SK-N-SH (cell line): ENCODE results near the gene BCL2L11. TPM values are rescaled to one million over a fixed set of nuclear protein-coding genes. Genes with fewer than 3 reads are reported as not detected.
A peak's percentile ranks its signal among the peaks of the same experiment; 100 is the strongest.

ENCODE experiments used
- CTCF ChIA-PET: fragments of 300-600, 350-600 bp; formaldehyde crosslinking; extraction: SDS; loops from one replicate; lab custom pipeline; 2021; lab: Yijun Ruan, JAX
- POLR2A ChIA-PET: fragments of 350-600 bp; sonication (Branson Sonifier 250); formaldehyde crosslinking; extraction: SDS; loops from one replicate; lab custom pipeline; 2020; ENCODE audit warnings: antibody characterized with exemption, inconsistent platforms; lab: Yijun Ruan, JAX
- DNase-seq: peaks from one replicate; pipeline ENCODE4 v3.0.0; 2012
- H2AFZ ChIP-seq: fragments of 200-600 bp; sonication (generic); 2 replicates; pipeline ENCODE4 v1.8.1; 2016; ENCODE audit warnings: antibody characterized with exemption, mild to moderate bottlenecking, low read depth
- H3F3A ChIP-seq: fragments of 200-600 bp; sonication (generic); replicated peaks from 2 replicates; pipeline ENCODE3; 2016; ENCODE audit warnings: antibody characterized with exemption, mild to moderate bottlenecking; ENCODE audit not compliant: insufficient read depth
- H3K27ac ChIP-seq, 2 experiments: fragments of 200-500 bp in 1 of 2; fragments of 200-600 bp in 1 of 2; sonication (Bioruptor generic) in 1 of 2; sonication (generic), shearing (Covaris generic) in 1 of 2; 2 replicates each; pipeline versions ENCODE4 v1.5.1 to v1.6.1; 2014 to 2016; ENCODE audit warnings: low read depth in 2 of 2, inconsistent platforms in 1 of 2, low read length in 1 of 2, mild to moderate bottlenecking in 1 of 2, mixed read lengths in 1 of 2
- H3K27me3 ChIP-seq: fragments of 200-600 bp; sonication (generic), shearing (Covaris generic); 2 replicates; pipeline ENCODE4 v1.6.1; 2016; ENCODE audit warnings: mixed run types; ENCODE audit not compliant: insufficient read depth
- H3K36me3 ChIP-seq, 2 experiments: fragments of 200-500 bp in 1 of 2; fragments of 200-600 bp in 1 of 2; sonication (Bioruptor generic) in 1 of 2; sonication (generic) in 1 of 2; replicated peaks in 1 of 2; 2 replicates each; pipeline versions ENCODE3 to v1.5.1; 2014 to 2016; ENCODE audit warnings: low read length in 1 of 2, mild to moderate bottlenecking in 1 of 2; ENCODE audit not compliant: insufficient read depth in 2 of 2, control insufficient read depth in 1 of 2
- H3K4me1 ChIP-seq, 2 experiments: fragments of 200-500 bp in 1 of 2; fragments of 200-600 bp in 1 of 2; sonication (Bioruptor generic) in 1 of 2; sonication (generic), shearing (Covaris generic) in 1 of 2; 2 replicates each; pipeline versions ENCODE4 v1.5.1 to v1.6.1; 2014 to 2016; ENCODE audit warnings: low read depth in 1 of 2, low read length in 1 of 2, mixed run types in 1 of 2; ENCODE audit not compliant: insufficient read depth in 2 of 2, control insufficient read depth in 1 of 2
- H3K4me2 ChIP-seq: fragments of 200-600 bp; sonication (generic), shearing (Covaris generic); 2 replicates; pipeline ENCODE4 v1.6.1; 2017; ENCODE audit warnings: mixed run types
- H3K4me3 ChIP-seq, 2 experiments: fragments of 200-500 bp in 1 of 2; fragments of 200-600 bp in 1 of 2; sonication (Bioruptor generic) in 1 of 2; sonication (generic), shearing (Covaris generic) in 1 of 2; 2 replicates each; pipeline versions ENCODE4 v1.5.1 to v1.8.1; 2014 to 2016; ENCODE audit warnings: low read depth in 2 of 2, inconsistent platforms in 1 of 2, low read length in 1 of 2, mild to moderate bottlenecking in 1 of 2, mixed read lengths in 1 of 2, moderate library complexity in 1 of 2
- H3K79me2 ChIP-seq: fragments of 200-600 bp; sonication (generic); 2 replicates; pipeline ENCODE4 v1.8.1; 2017; ENCODE audit warnings: mild to moderate bottlenecking; ENCODE audit not compliant: insufficient read depth
- H3K9ac ChIP-seq: fragments of 200-600 bp; sonication (generic); 2 replicates; pipeline ENCODE4 v1.6.1; 2017; ENCODE audit warnings: mixed run types
- H3K9me2 ChIP-seq: fragments of 200-600 bp; sonication (generic); 2 replicates; pipeline ENCODE4 v1.6.1; 2017; ENCODE audit warnings: mixed run types
- H3K9me3 ChIP-seq: fragments of 200-600 bp; sonication (generic); 2 replicates; pipeline ENCODE4 v1.6.1; 2017; ENCODE audit warnings: mixed run types, mild to moderate bottlenecking, moderate library complexity
- H4K20me1 ChIP-seq: fragments of 200-600 bp; sonication (generic); 2 replicates; pipeline ENCODE4 v1.6.1; 2017; ENCODE audit warnings: mild to moderate bottlenecking, mixed run types; ENCODE audit not compliant: insufficient read depth
- CTCF ChIP-seq: fragments of 200-600 bp; sonication (generic); IDR thresholded peaks from 2 replicates; pipeline ENCODE4 v1.6.1; 2017; ENCODE audit warnings: antibody characterized with exemption, mild to moderate bottlenecking, moderate library complexity
- ELF1 ChIP-seq: IDR thresholded peaks from 2 replicates; pipeline ENCODE4 v1.4.0; 2012
- EZH2phosphoT487 ChIP-seq: fragments of 200-600 bp; sonication (generic); IDR thresholded peaks from 2 replicates; pipeline ENCODE4 v1.6.1; 2017; ENCODE audit warnings: low read depth, mixed run types, mild to moderate bottlenecking, antibody characterized with exemption, moderate library complexity, borderline replicate concordance
- GABPA ChIP-seq: IDR thresholded peaks from 2 replicates; pipeline ENCODE4 v1.4.0; 2012; ENCODE audit warnings: low read depth, mild to moderate bottlenecking
- IRF3 ChIP-seq: fragments of 150-350 bp; IDR thresholded peaks from 2 replicates; pipeline ENCODE4 v1.6.1; 2016; ENCODE audit warnings: mild to moderate bottlenecking, low read depth, low read length
- JUND ChIP-seq: IDR thresholded peaks from 2 replicates; pipeline ENCODE4 v1.4.0; 2012
- MAX ChIP-seq: IDR thresholded peaks from 2 replicates; pipeline ENCODE4 v1.4.0; 2012; ENCODE audit warnings: low read depth
- MEF2A ChIP-seq: IDR thresholded peaks from 2 replicates; pipeline ENCODE4 v1.4.0; 2012; ENCODE audit warnings: low read depth, borderline replicate concordance
- MXI1 ChIP-seq: IDR thresholded peaks from 2 replicates; pipeline ENCODE4 v1.6.1; 2012; ENCODE audit warnings: mild to moderate bottlenecking, low read depth, low read length, improper control_type of control experiment
- NRF1 ChIP-seq: IDR thresholded peaks from 2 replicates; pipeline ENCODE4 v1.6.1; 2012; ENCODE audit warnings: low read depth, mild to moderate bottlenecking, low read length
- PBX3 ChIP-seq: IDR thresholded peaks from 2 replicates; pipeline ENCODE4; 2012
- RAD21 ChIP-seq: IDR thresholded peaks from 2 replicates; pipeline ENCODE4 v1.6.1; 2012; ENCODE audit warnings: mild to moderate bottlenecking, low read length
- RCOR1 ChIP-seq: fragments of 150-350 bp; IDR thresholded peaks from 2 replicates; pipeline ENCODE4 v1.6.1; 2017; ENCODE audit warnings: antibody characterized with exemption, low read length
- TAF1 ChIP-seq: IDR thresholded peaks from 2 replicates; pipeline ENCODE4 v1.6.1; 2012; ENCODE audit warnings: low read depth, mild to moderate bottlenecking, low read length, moderate library complexity, borderline replicate concordance
- TCF12 ChIP-seq: IDR thresholded peaks from 2 replicates; pipeline ENCODE4 v1.4.0; 2012
- TEAD4 ChIP-seq: IDR thresholded peaks from 2 replicates; pipeline ENCODE4 v1.4.0; 2012; ENCODE audit warnings: mild to moderate bottlenecking, borderline replicate concordance; ENCODE audit not compliant: insufficient read depth
- USF2 ChIP-seq: fragments of 150-350 bp; IDR thresholded peaks from 2 replicates; pipeline ENCODE4 v1.6.1; 2017; ENCODE audit warnings: antibody characterized with exemption, low read length, low read depth, borderline replicate concordance
- YY1 ChIP-seq: IDR thresholded peaks from 2 replicates; pipeline ENCODE4 v1.4.0; 2012; ENCODE audit warnings: low read depth, mild to moderate bottlenecking
- ZBTB33 ChIP-seq: IDR thresholded peaks from 2 replicates; pipeline ENCODE4 v1.4.0; 2012; ENCODE audit warnings: low read depth, borderline replicate concordance
- WGBS: methylation state at CpG from one replicate; pipeline ENCODE4 v1.1.6; 2017; ENCODE audit warnings: low lambda C conversion rate; 5-methylcytosine and 5-hydroxymethylcytosine counted together
- polyA plus RNA-seq, 3 experiments: library from polyadenylated mRNA; depleted of rRNA; stranded (reverse); fragments of >200 nt; gene quantifications; 2 replicates each; pipeline ENCODE4 v1.2.3, GENCODE V29; 2012

BCL2L11 gene
- polyA plus RNA-seq, 1 of the 3 experiments (the other 2 are of a cell fraction), result 3.3 TPM

- no peak for TF ChIP-seq USF2
- no peak for TF ChIP-seq NRF1
- no peak for TF ChIP-seq JUND
Observed at GRCh38 chr2:111148225-111148873, 27.6 kb downstream of the BCL2L11 start (continued).

- H3K4me2 ChIP-seq, result no peak overlapping the region
Observed at GRCh38 chr2:111148925-111149324, 28.2 kb downstream of the BCL2L11 start.

More at GRCh38 chr2:111148925-111149324, 28.2 kb downstream of the BCL2L11 start:
- Histone ChIP-seq H3K9ac (no peak overlapping the region), H4K20me1 (no peaks in the 10 kb centered on the region), H3F3A (peaks cover 3% of the 10 kb centered on the region), H3K36me3 (peaks cover 0 to 25% of the 10 kb centered on the region in 2 experiments), H3K27me3 (no peaks in the 10 kb centered on the region), H3K27ac (peak overlapping the region in 1 of 2 experiments; percentile 39; a peak in 2 of 4 replicates), H3K4me1 (peaks cover 0 to 41% of the 10 kb centered on the region in 2 experiments; a peak in 2 of 4 replicates), H3K9me3 (no peaks in the 10 kb centered on the region), H2AFZ (no peak overlapping the region), H3K9me2 (no peaks in the 10 kb centered on the region), H3K79me2 (no peaks in the 10 kb centered on the region), H3K4me3 (no peak overlapping the region)
- CTCF ChIA-PET, result interaction anchor here (7.1 kb wide), 1 partner anchor 15 kb away, joined by 31 read pairs; no protein-coding TSS in a partner anchor
- no peak for DNase-seq
- POLR2A ChIA-PET, result no interaction called here
- WGBS, result 93% methylated on average over 8 of the region's 8 CpGs
- TF ChIP-seq JUND (no peak), ELF1 (no peak), MEF2A (no peak), EZH2phosphoT487 (no peak), YY1 (no peak), TAF1 (no peak), MAX (no peak), RCOR1 (no peak), TCF12 (no peak), ZBTB33 (no peak), TEAD4 (no peak), RAD21 (no peak), CTCF (no peak), IRF3 (no peak), PBX3 (no peak), MXI1 (no peak), GABPA (no peak)
